HG03558 (cell line): Measurements from ENCODE around the gene PPME1.
"Not testable (repeated sequence)": the region's sequence is repeated elsewhere in the genome, so short reads cannot be mapped to it uniquely, and the experiment has no call there.

Source experiments
- ATAC-seq: cut with Tn5 transposase; IDR thresholded peaks from one replicate; pipeline ENCODE4 v1.9.1; 2021; ENCODE audit warnings: moderate number of reproducible peaks; ENCODE audit not compliant: unreplicated experiment; ENCODE audit errors: extremely low read depth

Gene PPME1

GRCh38 chr11:74170694-74171629 is at the start of gene PPME1, which contains the start of gene C2CD3:
TSS of gene PPME1 (plus strand) at chr11:74171289. CDS start at chr11:74171422, 133 bp downstream.
TSS of gene C2CD3 (minus strand) at chr11:74171002. CDS start at chr11:74170792, 210 bp downstream.
- peak; percentile 79 for ATAC-seq

GRCh38 chr11:74121804-74122203 is 49.3 kb upstream of the PPME1 start:
- no peak for ATAC-seq

- no peak for ATAC-seq
These were observed 48.1 kb upstream of the PPME1 start for GRCh38 chr11:74123008-74123448.

- not testable (repeated sequence) for ATAC-seq
These were observed 42.0 kb upstream of the PPME1 start for GRCh38 chr11:74129121-74129520.

GRCh38 chr11:74132833-74133232 is 38.3 kb upstream of the PPME1 start:
- ATAC-seq: no peak

GRCh38 chr11:74133436-74133835 is 37.7 kb upstream of the PPME1 start:
- ATAC-seq: no peak

- no peak for ATAC-seq
These were observed 36.4 kb upstream of the PPME1 start for GRCh38 chr11:74134661-74135060.

- ATAC-seq: no peak
These were observed 35.8 kb upstream of the PPME1 start for GRCh38 chr11:74135127-74135840.

GRCh38 chr11:74138021-74138420 is 33.1 kb upstream of the PPME1 start:
- ATAC-seq: no peak

GRCh38 chr11:74138572-74138971 is 32.5 kb upstream of the PPME1 start:
- no peak for ATAC-seq

- no peak for ATAC-seq
These were observed 31.8 kb upstream of the PPME1 start for GRCh38 chr11:74139151-74139918.

- ATAC-seq: not testable (repeated sequence)
These were observed 31.1 kb upstream of the PPME1 start for GRCh38 chr11:74139919-74140431.

- no peak for ATAC-seq
These were observed 29.8 kb upstream of the PPME1 start for GRCh38 chr11:74141241-74141695.

GRCh38 chr11:74141908-74142307 is 29.2 kb upstream of the PPME1 start:
- no peak for ATAC-seq

- no peak for ATAC-seq
These were observed 28.5 kb upstream of the PPME1 start for GRCh38 chr11:74142624-74143023.

- no peak for ATAC-seq
These were observed 26.5 kb upstream of the PPME1 start for GRCh38 chr11:74144592-74144991.

GRCh38 chr11:74147199-74147929 is 23.7 kb upstream of the PPME1 start:
- ATAC-seq: no peak

- no peak for ATAC-seq
These were observed 17.9 kb upstream of the PPME1 start for GRCh38 chr11:74153224-74153623.

GRCh38 chr11:74154620-74155281 is 16.3 kb upstream of the PPME1 start:
- no peak for ATAC-seq
